Coronary artery (tissue), 2 donors: ENCODE data around the gene ADISSP.

Experiments
- DNase-seq: peaks from one replicate; pipeline ENCODE4 v3.0.0-alpha.2; 2017; ENCODE audit warnings: low spot score
- H3K27ac ChIP-seq, 2 donors: fragments of 200-600 bp; sonication (generic); one replicate each; pipeline ENCODE4 v1.5.1; 2016 to 2019
- H3K4me3 ChIP-seq: fragments of 200-600 bp; sonication (generic); 2 replicates; pipeline ENCODE4 v1.5.1; 2016; ENCODE audit warnings: mild to moderate bottlenecking, moderate library complexity
- TF ChIP-seq, protein P1 (sequence below): fragments of 200-600 bp; sonication (generic); IDR thresholded peaks from one replicate; pipeline ENCODE4 v1.5.1; 2019; ENCODE audit warnings: antibody characterized with exemption

ADISSP gene

DNA sequence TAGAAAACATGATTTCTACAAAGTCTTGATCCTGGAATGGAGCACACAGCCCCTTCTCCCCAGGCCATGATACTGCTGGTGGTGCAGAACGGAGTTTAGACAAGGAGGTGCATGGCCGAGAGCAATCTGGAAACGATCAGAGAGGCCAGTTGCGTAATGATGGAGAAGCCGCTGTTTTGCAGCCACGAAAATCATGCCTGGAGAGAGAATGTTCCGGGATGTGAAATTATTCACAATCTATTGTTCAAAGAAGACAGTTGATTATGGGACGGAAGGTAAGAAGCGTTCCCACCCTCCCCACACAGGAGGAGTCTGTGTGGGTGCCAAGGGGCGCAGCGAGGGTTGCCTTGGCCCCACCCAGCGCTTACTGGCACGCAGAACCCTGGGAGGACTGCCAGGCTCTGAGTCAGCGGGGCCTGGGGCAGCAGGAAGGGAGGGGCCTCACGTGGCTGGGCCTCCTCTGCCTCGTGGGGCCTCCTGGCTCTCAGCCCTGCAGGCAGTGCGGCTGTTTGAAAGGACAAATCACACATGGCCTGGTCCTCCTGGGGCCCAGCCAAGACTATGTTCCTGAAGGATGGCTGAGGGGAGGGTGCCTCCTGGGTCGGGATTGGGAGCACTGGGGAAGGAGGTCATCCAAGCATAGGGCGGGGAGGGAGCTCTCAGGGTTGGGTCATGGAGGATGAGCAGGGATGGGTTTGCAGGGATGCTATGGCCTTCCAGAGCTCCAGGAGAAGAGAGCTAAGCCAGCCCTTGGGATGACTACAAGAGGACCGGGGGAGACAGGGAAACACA is 44.1 kb upstream of the ADISSP start:
- Histone ChIP-seq H3K27ac (peak overlapping the region; percentile 91 to 93), H3K4me3 (peak overlapping the region; percentile 71)
- TF ChIP-seq, protein P1, sequence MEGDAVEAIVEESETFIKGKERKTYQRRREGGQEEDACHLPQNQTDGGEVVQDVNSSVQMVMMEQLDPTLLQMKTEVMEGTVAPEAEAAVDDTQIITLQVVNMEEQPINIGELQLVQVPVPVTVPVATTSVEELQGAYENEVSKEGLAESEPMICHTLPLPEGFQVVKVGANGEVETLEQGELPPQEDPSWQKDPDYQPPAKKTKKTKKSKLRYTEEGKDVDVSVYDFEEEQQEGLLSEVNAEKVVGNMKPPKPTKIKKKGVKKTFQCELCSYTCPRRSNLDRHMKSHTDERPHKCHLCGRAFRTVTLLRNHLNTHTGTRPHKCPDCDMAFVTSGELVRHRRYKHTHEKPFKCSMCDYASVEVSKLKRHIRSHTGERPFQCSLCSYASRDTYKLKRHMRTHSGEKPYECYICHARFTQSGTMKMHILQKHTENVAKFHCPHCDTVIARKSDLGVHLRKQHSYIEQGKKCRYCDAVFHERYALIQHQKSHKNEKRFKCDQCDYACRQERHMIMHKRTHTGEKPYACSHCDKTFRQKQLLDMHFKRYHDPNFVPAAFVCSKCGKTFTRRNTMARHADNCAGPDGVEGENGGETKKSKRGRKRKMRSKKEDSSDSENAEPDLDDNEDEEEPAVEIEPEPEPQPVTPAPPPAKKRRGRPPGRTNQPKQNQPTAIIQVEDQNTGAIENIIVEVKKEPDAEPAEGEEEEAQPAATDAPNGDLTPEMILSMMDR, result no peak
- peak; percentile 99 for DNase-seq

DNA sequence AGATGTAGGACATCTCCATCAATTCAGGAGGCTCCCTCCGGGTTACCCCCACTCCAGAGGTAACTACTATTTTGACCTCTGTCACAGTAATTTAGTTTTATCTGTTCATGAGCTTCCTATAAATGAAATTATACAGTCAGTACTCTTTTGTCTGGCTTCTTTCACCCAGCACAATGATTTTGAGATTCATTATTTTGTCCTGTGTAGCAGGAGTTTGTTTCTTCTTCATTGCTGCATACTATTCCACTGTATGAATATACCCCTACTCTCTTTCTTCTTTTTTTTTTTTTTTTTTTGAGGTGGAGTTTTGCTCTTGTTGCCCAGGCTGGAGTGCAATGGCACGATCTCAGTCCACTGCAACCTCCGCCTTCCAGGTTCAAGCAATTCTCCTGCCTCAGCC is 41.0 kb upstream of the ADISSP start:
- peak overlapping the region; percentile 93 to 95 for H3K27ac ChIP-seq
- DNase-seq, result no peak
- H3K4me3 ChIP-seq, result peak overlapping the region; percentile 50
- TF ChIP-seq, protein P1, result no peak

DNA sequence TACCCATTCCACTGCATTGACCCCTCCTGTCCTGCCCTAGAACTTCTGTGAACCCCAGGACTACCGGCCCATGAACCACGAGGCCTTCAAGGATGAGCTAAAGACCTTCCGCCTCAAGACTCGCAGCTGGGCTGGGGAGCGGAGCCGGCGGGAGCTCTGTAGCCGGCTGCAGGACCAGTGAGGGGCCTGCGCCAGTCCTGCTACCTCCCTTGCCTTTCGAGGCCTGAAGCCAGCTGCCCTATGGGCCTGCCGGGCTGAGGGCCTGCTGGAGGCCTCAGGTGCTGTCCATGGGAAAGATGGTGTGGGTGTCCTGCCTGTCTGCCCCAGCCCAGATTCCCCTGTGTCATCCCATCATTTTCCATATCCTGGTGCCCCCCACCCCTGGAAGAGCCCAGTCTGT is 37.2 kb upstream of the ADISSP start:
- Histone ChIP-seq H3K4me3 (no peak overlapping the region), H3K27ac (peak overlapping the region; percentile 30 to 95)
- TF ChIP-seq, protein P1, result no peak
- DNase-seq, result no peak

DNA sequence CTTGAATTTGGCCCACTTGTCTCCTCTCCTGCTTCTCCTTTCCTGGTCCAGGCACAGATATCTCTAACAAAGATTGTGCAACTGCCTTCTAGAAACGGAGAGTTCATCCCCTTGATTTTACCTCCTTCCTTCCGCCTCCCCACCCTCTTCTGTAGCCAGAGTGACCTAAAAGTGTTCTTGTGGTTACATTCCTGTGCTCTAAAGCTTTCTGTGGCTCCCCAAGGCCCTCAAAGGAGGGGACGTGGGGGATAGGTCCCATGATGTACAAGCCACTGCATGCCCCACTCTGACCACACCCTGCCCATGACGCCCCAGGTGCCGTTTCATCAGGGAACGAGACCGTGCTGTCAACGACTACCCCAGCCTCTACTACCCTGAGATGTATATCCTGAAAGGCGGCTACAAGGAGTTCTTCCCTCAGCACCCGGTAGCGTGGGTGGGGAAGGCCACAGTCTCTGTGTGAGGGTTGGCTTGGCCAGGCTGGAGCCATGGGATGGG is 36.8 kb upstream of the ADISSP start:
- TF ChIP-seq, protein P1, result no peak
- H3K4me3 ChIP-seq, result no peak overlapping the region
- no peak for DNase-seq
- H3K27ac ChIP-seq, result peak overlapping the region; percentile 30 to 95

DNA sequence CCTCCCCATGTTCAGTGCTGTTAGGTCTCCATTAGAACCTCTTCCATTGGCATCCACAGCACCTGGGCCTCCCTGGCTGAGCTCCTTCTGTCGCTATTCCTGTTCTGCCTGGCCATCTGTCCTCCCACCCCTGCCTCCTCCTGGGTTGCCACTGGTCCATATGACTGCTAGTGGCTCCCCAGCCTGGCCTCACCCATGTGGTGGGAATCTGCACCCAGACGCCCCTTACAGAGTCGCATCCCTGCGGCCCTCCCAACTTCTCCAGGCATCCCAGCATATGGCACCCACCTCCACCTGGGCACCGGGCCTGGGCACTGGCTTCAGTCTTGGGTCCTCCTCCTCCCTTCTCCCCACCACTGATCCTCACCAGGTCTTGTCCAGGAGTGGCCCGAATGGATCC is 36.3 kb upstream of the ADISSP start:
- no peak for DNase-seq
- Histone ChIP-seq H3K4me3 (no peak overlapping the region), H3K27ac (no peak overlapping the region)
- TF ChIP-seq, protein P1, result no peak

DNA sequence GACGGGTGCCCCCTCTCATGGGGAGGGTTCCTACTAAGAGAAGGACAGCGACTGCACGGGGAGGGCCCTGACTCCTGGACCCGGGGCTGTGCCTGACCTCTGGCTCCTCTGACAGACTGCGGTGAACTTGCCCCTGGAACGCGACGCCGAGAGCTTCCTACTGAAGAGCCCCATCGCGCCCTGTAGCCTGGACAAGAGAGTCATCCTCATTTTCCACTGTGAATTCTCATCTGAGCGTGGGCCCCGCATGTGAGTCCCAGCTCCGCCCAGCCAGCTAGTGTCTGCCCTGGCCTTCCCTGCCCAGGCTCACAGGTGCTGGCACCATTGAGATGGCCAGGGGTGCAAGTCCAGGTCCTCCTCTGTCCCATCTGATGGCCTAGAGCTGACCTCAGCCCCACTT is 35.7 kb upstream of the ADISSP start:
- H3K4me3 ChIP-seq, result no peak overlapping the region
- TF ChIP-seq, protein P1, result no peak
- DNase-seq, result no peak
- no peak overlapping the region for H3K27ac ChIP-seq
